Measurements from ENCODE around the gene RND2. TPM values are rescaled to one million over a fixed set of nuclear protein-coding genes. Genes with fewer than 3 reads are reported as not detected.

The RND2 gene
- total and polyA plus RNA-seq, 2 of the 4 experiments (the other 2 are of a cell fraction): 1.1 to 1.9 TPM

GRCh38 chr17:43042025-43042628 lies 17.1 kb downstream of the RND2 start:
- H4K5ac ChIP-seq (ENCODE audit: low read depth, low read length): peak overlapping the region; percentile 67
- no peak overlapping the region for H2BK20ac ChIP-seq (ENCODE audit: low read depth, low read length)
- peak overlapping the region; percentile 5 for H2AK9ac ChIP-seq (replicated peaks; ENCODE audit: low read depth, low read length, poor library complexity)
- 50% methylated on average over 1 of the region's 5 CpGs; no CpG with 5 or more reads in 1 of the 2 experiments for WGBS, 2 experiments (ENCODE audit: extremely low coverage in 2 of 2, insufficient read length in 1 of 2)
- dilution Hi-C loops (cut with HindIII; ENCODE audit: low sequenced_read_pairs, unreplicated experiment): no loop called here
- H3K56ac ChIP-seq (ENCODE audit: extremely low read depth, insufficient read depth, low read length): no peak overlapping the region; the same call in 1 of the 2 replicates
- peak overlapping the region; percentile 2; the same call in 1 of the 2 replicates for H3K23ac ChIP-seq (ENCODE audit: low read depth, low read length)
- no peaks in the 10 kb centered on the region for H4K20me1 ChIP-seq (ENCODE audit: insufficient read depth, low read length)
- no peak overlapping the region for H3K4me3 ChIP-seq (ENCODE audit: insufficient read depth, low read depth, low read length)
- BruUV-seq (replicated peaks): no TSS peak
- H3K27me3 ChIP-seq (ENCODE audit: control insufficient read depth, insufficient read depth, low read length): no peaks in the 10 kb centered on the region
- H3K14ac ChIP-seq (replicated peaks; ENCODE audit: low read depth, low read length): 0 out of 2 replicates have a peak overlapping the region, but pooled peaks have one; percentile 1
- no peak overlapping the region for H3K4ac ChIP-seq (ENCODE audit: low read depth, low read length)
- TF ChIP-seq MXI1 (IDR thresholded peaks at IDR 0.05; ENCODE audit: borderline replicate concordance, low read depth, low read length) (no peak), MAZ (IDR thresholded peaks at IDR 0.05; ENCODE audit: borderline replicate concordance, low read depth, low read length) (0 out of 2 replicates have a peak, but pooled peaks have one; percentile 18)
- H3K9me1 ChIP-seq (ENCODE audit: insufficient read depth, low read length): 0 out of 2 replicates have a peak, but pooled peaks cover 3% of the 10 kb centered on the region
- H2BK120ac ChIP-seq (ENCODE audit: low read depth, low read length): no peak overlapping the region
- DNase-seq: peak; percentile 24
- no peak overlapping the region for H3K4me2 ChIP-seq (ENCODE audit: low read depth, low read length)
- POLR2A ChIA-PET (ENCODE audit: unreplicated experiment): interaction anchor here (0.7 kb wide), 1 partner anchor 44 kb away, joined by 3 read pairs; no protein-coding TSS in a partner anchor
- ATAC-seq (ENCODE audit: low read depth): peak; percentile 76
- no peak overlapping the region for H3K27ac ChIP-seq (ENCODE audit: insufficient read depth, low read length)
- in situ Hi-C loops (cut with MboI; ENCODE audit: low sequenced_read_pairs): no loop called here
- no peaks in the 10 kb centered on the region for H3K9me3 ChIP-seq (ENCODE audit: control insufficient read depth, insufficient read depth, low read length)
- no peak overlapping the region for H4K91ac ChIP-seq (ENCODE audit: insufficient read depth, low read depth, low read length)
- H3K4me1 ChIP-seq (ENCODE audit: control insufficient read depth, insufficient read depth, low read length): peaks cover 6% of the 10 kb centered on the region
- CTCF ChIA-PET: interaction anchor here (0.6 to 0.9 kb wide), 2 partner anchors 18 to 1106 kb away, joined by 3 read pairs; no protein-coding TSS in a partner anchor
- peak overlapping the region; percentile 66 for H2AFZ ChIP-seq (replicated peaks; ENCODE audit: low read length, poor library complexity)
- 0 out of 2 replicates have a peak overlapping the region, but pooled peaks have one; percentile 25 for H3K9ac ChIP-seq (ENCODE audit: low read depth, low read length)
- no peak overlapping the region; a peak in 1 of 4 replicates for H4K8ac ChIP-seq (ENCODE audit: low read depth in 2 of 2, low read length in 2 of 2)
- H3K79me1 ChIP-seq (ENCODE audit: low read depth in 1 of 2, low read length in 2 of 2): no peaks in the 10 kb centered on the region
- no peak overlapping the region for H2BK15ac ChIP-seq (ENCODE audit: low read depth, low read length)
- H2BK5ac ChIP-seq (ENCODE audit: low read depth, low read length, poor library complexity, severe bottlenecking): no peak overlapping the region
- no peaks in the 10 kb centered on the region; the same call in 1 of the 2 replicates for H3K36me3 ChIP-seq (ENCODE audit: control insufficient read depth, insufficient read depth, low read length)
- no peak overlapping the region for H2AK5ac ChIP-seq (ENCODE audit: low read depth, low read length)
- no peak overlapping the region for H3K18ac ChIP-seq (ENCODE audit: low read depth, low read length)
- intact Hi-C loops (cut with micrococcal nuclease): no loop called here

Data from IMR-90 (cell line).